Tibial nerve (tissue), 4 donors: ENCODE data around the gene RAB11FIP3.

Experiments used
- EP300 ChIP-seq, 2 donors: sonication (generic); formaldehyde crosslinking; IDR thresholded peaks; one replicate each; pipeline ENCODE4 v1.6.1; 2017; ENCODE audit warnings: antibody characterized with exemption in 2 of 2, mild to moderate bottlenecking in 1 of 2
- POLR2A ChIP-seq, 2 donors: fragments of 450-650 bp; IDR thresholded peaks; one replicate each; pipeline ENCODE4 v1.6.1; 2017; ENCODE audit warnings: antibody characterized with exemption in 2 of 2, mild to moderate bottlenecking in 2 of 2, moderate library complexity in 2 of 2
- TF ChIP-seq, protein P1 (sequence below), 5 experiments: fragments of 200-600 bp in 3 of 5; fragments of 450-650 bp in 2 of 5; sonication (generic) in 3 of 5; IDR thresholded peaks; one replicate each; pipeline ENCODE4 v1.5.1; 2016 to 2019; ENCODE audit warnings: antibody characterized with exemption in 5 of 5, mild to moderate bottlenecking in 3 of 5, moderate library complexity in 2 of 5

DNA sequence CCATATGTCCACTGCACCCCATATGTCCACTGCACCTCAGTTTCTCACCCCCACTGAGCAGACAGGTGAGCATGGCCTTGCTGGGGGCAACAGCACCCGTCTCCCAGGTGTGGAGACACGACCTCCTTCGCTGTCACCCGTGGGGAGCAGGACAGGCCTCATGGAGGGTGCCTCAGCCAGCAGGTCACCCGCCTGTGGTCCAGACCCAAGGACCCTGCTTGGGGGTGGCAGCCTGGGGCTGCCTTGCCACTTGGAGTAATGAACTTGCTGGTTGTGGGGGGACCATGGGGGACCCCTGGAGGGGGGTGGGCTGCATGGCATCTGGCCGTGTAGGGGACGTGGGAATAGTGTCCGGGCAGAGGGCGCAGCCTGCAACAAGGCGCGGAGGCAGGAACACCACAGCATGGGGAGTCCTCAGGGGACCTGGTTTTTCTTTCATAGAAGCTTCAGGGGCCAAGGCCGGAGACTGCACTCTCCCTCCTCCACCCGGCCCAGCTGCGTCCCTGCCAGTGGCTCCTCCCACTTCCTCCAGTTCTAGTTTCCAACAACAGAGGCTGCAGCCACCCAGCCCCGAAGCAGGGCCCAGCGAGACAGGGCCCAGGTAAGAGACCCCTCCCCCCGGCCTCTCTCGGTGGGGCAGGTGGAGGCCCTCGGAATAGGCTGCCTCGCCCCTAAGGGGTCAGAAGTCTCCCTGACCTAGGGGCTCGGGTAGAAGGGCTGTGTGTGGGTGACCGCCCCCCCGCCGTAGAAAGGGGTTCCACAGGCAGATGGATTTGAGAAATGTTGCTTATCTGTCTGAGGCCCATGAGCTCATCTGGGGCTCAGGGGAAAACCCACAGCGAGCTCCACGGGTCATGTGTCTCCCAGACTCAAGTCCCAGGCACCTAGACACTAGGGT is 141.3 kb downstream of the RAB11FIP3 start, which contains the start of gene NHLRC4:
- TF ChIP-seq, protein P1, sequence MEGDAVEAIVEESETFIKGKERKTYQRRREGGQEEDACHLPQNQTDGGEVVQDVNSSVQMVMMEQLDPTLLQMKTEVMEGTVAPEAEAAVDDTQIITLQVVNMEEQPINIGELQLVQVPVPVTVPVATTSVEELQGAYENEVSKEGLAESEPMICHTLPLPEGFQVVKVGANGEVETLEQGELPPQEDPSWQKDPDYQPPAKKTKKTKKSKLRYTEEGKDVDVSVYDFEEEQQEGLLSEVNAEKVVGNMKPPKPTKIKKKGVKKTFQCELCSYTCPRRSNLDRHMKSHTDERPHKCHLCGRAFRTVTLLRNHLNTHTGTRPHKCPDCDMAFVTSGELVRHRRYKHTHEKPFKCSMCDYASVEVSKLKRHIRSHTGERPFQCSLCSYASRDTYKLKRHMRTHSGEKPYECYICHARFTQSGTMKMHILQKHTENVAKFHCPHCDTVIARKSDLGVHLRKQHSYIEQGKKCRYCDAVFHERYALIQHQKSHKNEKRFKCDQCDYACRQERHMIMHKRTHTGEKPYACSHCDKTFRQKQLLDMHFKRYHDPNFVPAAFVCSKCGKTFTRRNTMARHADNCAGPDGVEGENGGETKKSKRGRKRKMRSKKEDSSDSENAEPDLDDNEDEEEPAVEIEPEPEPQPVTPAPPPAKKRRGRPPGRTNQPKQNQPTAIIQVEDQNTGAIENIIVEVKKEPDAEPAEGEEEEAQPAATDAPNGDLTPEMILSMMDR (IDR thresholded peaks at IDR 0.05): no peak
- no peak for TF ChIP-seq POLR2A (IDR thresholded peaks at IDR 0.05)
- TF ChIP-seq EP300 (IDR thresholded peaks at IDR 0.05): no peak
